Heart right ventricle (tissue), 16 donors: Measurements from ENCODE around the gene BCL2L1. TPM values are rescaled to one million over a fixed set of nuclear protein-coding genes. Genes with fewer than 3 reads are reported as not detected.

ENCODE experiments used
- ATAC-seq, 8 donors: fragments of 200-7000 bp; cut with Tn5 transposase; one replicate each; pipeline ENCODE4 v1.9.1; 2020; ENCODE audit warnings: mild to moderate bottlenecking in 8 of 8, moderate library complexity in 8 of 8, moderate number of reproducible peaks in 1 of 8
- DNase-seq, 2 donors: peaks; one replicate each; pipeline ENCODE4 v3.0.0-alpha.2; 2020
- H3K27ac ChIP-seq, 10 donors: fragments of 200-600 bp; sonication (generic) in 2 of 10; one replicate each; pipeline versions ENCODE4 v1.5.0 to v1.8.0; 2020 to 2022; ENCODE audit warnings: mild to moderate bottlenecking in 3 of 10
- H3K27me3 ChIP-seq, 7 donors: fragments of 200-600 bp; one replicate each; pipeline ENCODE4 v1.8.0; 2021 to 2022; ENCODE audit warnings: mild to moderate bottlenecking in 2 of 7
- H3K36me3 ChIP-seq, 9 donors: fragments of 200-600 bp; sonication (generic) in 1 of 9; one replicate each; pipeline versions ENCODE4 v1.5.0 to v1.8.0; 2020 to 2022; ENCODE audit warnings: mild to moderate bottlenecking in 2 of 9
- H3K4me1 ChIP-seq, 9 donors: fragments of 200-600 bp; sonication (generic) in 1 of 9; one replicate each; pipeline versions ENCODE4 v1.5.0 to v1.8.0; 2020 to 2022; ENCODE audit warnings: mild to moderate bottlenecking in 4 of 9
- H3K4me3 ChIP-seq, 10 donors: fragments of 200-600 bp; sonication (generic) in 2 of 10; one replicate each; pipeline versions ENCODE4 v1.5.0 to v1.8.0; 2020 to 2022; ENCODE audit warnings: mild to moderate bottlenecking in 7 of 10, moderate library complexity in 2 of 10
- H3K9me3 ChIP-seq, 11 donors: fragments of 200-600 bp in 10 of 11; sonication (generic) in 2 of 11; one replicate each; pipeline versions ENCODE4 v1.5.0 to v1.8.0; 2013 to 2022; ENCODE audit warnings: mild to moderate bottlenecking in 2 of 11, control low read depth in 1 of 11, moderate library complexity in 1 of 11
- CTCF ChIP-seq, 9 donors: fragments of 200-600 bp; sonication (generic) in 2 of 9; IDR thresholded peaks; one replicate each; pipeline versions ENCODE4 v1.5.0 to v1.8.0; 2021 to 2022; ENCODE audit warnings: antibody characterized with exemption in 9 of 9, mild to moderate bottlenecking in 5 of 9, moderate library complexity in 1 of 9
- WGBS, 2 donors: extraction: QIAGEN DNeasy Blood & Tissue Kit; methylation state at CpG; one replicate each; pipeline ENCODE4 v1.1.7; 2013; ENCODE audit warnings: inconsistent platforms in 1 of 2; 5-methylcytosine and 5-hydroxymethylcytosine counted together
- intact Hi-C, 10 donors: fragments of 100-400 bp; cut with DNase I; formaldehyde crosslinking; loops; one replicate each; pipeline versions ENCODE4 v1.11.1 to v1.14.2; 2022
- polyA plus RNA-seq, 2 donors: library from polyadenylated mRNA; stranded (reverse); fragments of 200-250 nt; gene quantifications; one replicate each; pipeline ENCODE4 v1.2.3, GENCODE V29; 2013
- total RNA-seq, 10 donors: library from RNA; stranded (reverse); fragmentation: NEBNext Ultra II Directional in 3 of 10; extraction: Animal tissue kit (Norgen Biotek cat#: 25700) in 3 of 10; gene quantifications; one replicate each; pipeline versions ENCODE4 v1.2.1 to v1.2.4, GENCODE V29; 2021 to 2023
- donor health status: Arrhythmogenic right ventricular cardiomyopathy.
- donor health status: ischemic (EF 13 %, LVEDD 7.1; RV severe dilation, severe dysfunction).
- donor health status: healthy with polysubstance abuse.
- donor health status: DM: no; HTN: yes; CAD: no.
- donor health status: DM: no; HTN: no; CAD: no.
- donor health status: ischemic (EF 25% LVEDD 6.9; RV normal size, moderate dysfunction).
- donor health status: ischemic (EF 25% LVEDD 5.7; RV mildly dilated, moderate dysfunction).
- donor health status: healthy.
- donor health status: DM: yes; HTN: yes; CAD: no.
- donor health status: Ischemic cardiomyopathy.
- donor health status: ischemic (EF 35%, LVEDD 5.7; RV mildly dilated, moderate dysfunction).
- donor health status: nonischemic (EF 11% LVEDD 7.7; RV severe dilation, severe dysfunction).
- donor health status: DM: yes; HTN: yes; CAD: no.
- donor health status: PGD.
- donor health status: ischemic (EF 29% LVEDD 5.4; RV normal size, mild dysfunction).
- donor health status: nonischemic (EF 23%, LVEDD 6.1; RV moderate dilation, normal function).

The BCL2L1 gene
- total and polyA plus RNA-seq, 12 donors: 34.7 to 128 (median 45.9) TPM

- WGBS, 2 donors: 96% methylated on average over 11 of the region's 11 CpGs
- Histone ChIP-seq H3K9me3 (no peaks in the 10 kb centered on the region), H3K27me3 (no peaks in the 10 kb centered on the region), H3K4me3 (no peak overlapping the region), H3K27ac (peak overlapping the region; percentile 21 to 100 (median 96)), H3K36me3 (peaks cover 0 to 68% (median 20%) of the 10 kb centered on the region in 9 donors), H3K4me1 (peaks cover 47 to 100% (median 95%) of the 10 kb centered on the region in 9 donors)
- intact Hi-C loops: no loop called here
- TF ChIP-seq CTCF (IDR thresholded peaks at IDR 0.05): no peak
- DNase-seq (no peak), ATAC-seq (no peak)
These were observed 13.7 kb downstream of the BCL2L1 start for GRCh38 chr20:31708736-31709534.

- WGBS, 2 donors: 40 to 46% methylated on average over 2 of the region's 2 CpGs
- ATAC-seq: no peak
- no peak for TF ChIP-seq CTCF (IDR thresholded peaks at IDR 0.05)
- intact Hi-C loops: no loop called here
- peaks cover 41 to 100% (median 93%) of the 10 kb centered on the region in 9 donors for H3K4me1 ChIP-seq
- peak overlapping the region; percentile 21 to 100 (median 96) for H3K27ac ChIP-seq
- no peaks in the 10 kb centered on the region for H3K27me3 ChIP-seq
- no peaks in the 10 kb centered on the region for H3K9me3 ChIP-seq
- H3K4me3 ChIP-seq: no peak overlapping the region
- peaks cover 0 to 69% (median 20%) of the 10 kb centered on the region in 9 donors for H3K36me3 ChIP-seq
- DNase-seq: peak; percentile 42 to 51
These were observed 14.5 kb downstream of the BCL2L1 start for GRCh38 chr20:31707994-31708735.

GRCh38 chr20:31707258-31707615 lies 15.4 kb downstream of the BCL2L1 start:
- Histone ChIP-seq H3K27me3 (no peaks in the 10 kb centered on the region), H3K4me1 (peaks cover 37 to 100% (median 86%) of the 10 kb centered on the region in 9 donors), H3K36me3 (peaks cover 0 to 78% (median 20%) of the 10 kb centered on the region in 9 donors), H3K4me3 (no peak overlapping the region), H3K27ac (peak overlapping the region in 3 of 10 donors; percentile 65 to 100 (median 76)), H3K9me3 (no peaks in the 10 kb centered on the region)
- no peak for DNase-seq
- intact Hi-C loops: no loop called here
- ATAC-seq: no peak
- WGBS, 2 donors: 98% methylated on average over 5 of the region's 5 CpGs
- TF ChIP-seq CTCF (IDR thresholded peaks at IDR 0.05): no peak

GRCh38 chr20:31706607-31707257 lies 15.9 kb downstream of the BCL2L1 start:
- no peak overlapping the region for H3K4me3 ChIP-seq
- peaks cover 36 to 100% (median 87%) of the 10 kb centered on the region in 9 donors for H3K4me1 ChIP-seq
- TF ChIP-seq CTCF (IDR thresholded peaks at IDR 0.05): no peak
- ATAC-seq (no peak), DNase-seq (no peak)
- no peaks in the 10 kb centered on the region for H3K27me3 ChIP-seq
- intact Hi-C loops: no loop called here
- peaks cover 0 to 82% (median 20%) of the 10 kb centered on the region in 9 donors for H3K36me3 ChIP-seq
- 89 to 94% methylated on average over 2 of the region's 2 CpGs for WGBS, 2 donors
- no peaks in the 10 kb centered on the region for H3K9me3 ChIP-seq
- H3K27ac ChIP-seq: peak overlapping the region in 5 of 10 donors; percentile 65 to 93 (median 76)
